NCI-H146 (cell line): ENCODE results near the gene SLC26A5.

ENCODE experiments used
- DNase-seq: peaks from one replicate; lab custom pipeline; 2025; lab: John Stamatoyannopoulos, UW

SLC26A5 gene

DNA sequence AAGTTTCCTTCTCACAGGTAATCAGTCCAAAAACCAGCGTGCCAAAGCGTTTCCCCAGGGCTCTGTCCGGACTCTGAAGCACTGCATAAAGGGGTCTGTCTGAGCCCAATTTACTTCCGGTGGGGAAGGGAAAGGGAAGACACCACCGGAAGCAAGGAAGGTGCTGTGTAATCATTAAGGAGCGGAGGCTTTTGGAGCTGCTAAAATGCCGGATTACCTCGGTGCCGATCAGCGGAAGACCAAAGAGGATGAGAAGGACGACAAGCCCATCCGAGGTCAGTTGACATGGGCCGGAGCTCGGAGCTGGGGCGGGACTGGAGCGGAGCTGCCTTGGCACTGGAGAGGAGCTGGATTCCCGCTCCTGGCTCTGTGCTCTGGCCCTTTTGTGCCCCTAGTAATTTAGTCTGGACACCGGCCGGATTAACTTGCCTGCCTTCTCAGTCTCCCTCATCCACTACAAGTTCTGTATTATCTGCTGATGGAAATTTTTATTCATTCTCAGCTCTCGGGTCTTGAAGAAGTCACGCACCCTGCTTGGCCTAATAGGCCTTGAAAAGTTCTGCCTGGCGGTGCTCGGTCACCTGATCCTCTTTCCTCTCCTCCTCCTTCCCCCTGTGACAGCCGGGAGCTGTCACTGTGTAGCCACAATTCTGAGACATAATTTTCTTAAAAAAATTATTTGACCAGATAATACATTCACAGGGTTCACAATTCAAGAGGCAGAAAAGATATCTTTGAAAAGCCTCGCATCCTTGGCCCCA lies 98.3 kb downstream of the SLC26A5 start, which contains the start of gene PSMC2:
TSS of gene PSMC2 (plus strand) at position 137 of the 761 bp plus-strand sequence. CDS start at position 206, 69 bp downstream.
- peak; percentile 86 for DNase-seq

DNA sequence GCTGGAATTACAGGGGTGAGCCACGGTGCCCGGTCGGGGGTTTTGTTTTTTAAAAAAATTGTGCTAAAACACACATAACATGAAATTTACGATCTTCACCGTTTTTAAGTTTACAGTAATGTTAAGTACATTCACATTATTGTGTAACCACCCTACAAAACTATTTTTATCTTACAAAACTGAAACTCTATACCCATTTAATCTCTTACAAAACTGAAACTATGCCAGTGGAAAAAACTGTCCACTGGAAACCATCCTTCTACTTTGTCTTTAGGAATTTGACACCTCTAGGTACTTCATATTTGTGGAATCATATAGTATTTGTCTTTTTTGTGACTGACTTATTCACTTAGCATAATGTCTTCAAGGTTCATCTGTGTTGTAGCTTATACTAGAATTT lies 99.6 kb downstream of the SLC26A5 start:
- no peak for DNase-seq

DNA sequence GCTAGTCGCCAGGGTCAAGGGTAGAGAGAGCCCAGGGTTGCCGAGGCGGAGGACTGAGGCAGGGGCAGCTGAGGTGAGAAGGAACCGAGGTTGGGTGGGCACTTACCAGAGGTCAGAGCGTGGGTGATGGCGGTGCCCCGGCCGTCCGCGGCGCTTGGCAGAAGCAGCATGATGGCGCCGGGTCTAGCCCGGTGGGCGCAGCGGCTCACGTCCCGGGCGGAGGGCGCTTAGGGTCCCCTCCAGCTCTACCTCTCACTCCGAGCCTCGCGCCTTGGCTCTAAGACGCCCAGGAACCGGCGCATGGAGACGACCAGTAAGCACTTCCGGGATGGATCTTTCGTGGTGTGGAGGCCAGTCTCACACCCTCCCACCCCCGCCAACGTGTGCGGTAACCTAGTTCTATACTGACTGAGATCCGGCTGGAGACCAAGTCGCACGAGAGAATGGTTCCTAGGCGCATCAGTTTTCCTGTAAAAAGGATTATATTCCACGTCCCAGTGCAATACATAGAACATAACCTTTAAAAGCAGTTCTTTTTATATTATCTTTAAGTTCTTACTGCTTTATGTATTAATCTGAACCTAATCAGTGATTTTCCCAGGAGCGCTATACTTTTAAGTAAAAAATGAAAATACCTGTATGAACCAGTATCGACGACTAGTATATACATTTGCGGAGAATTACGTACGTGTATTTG lies 101.4 kb downstream of the SLC26A5 start, which contains the start of gene DNAJC2:
TSS of gene DNAJC2 (minus strand) at position 315 of the 697 bp plus-strand sequence. CDS start at position 170, 145 bp downstream.
- DNase-seq, result peak; percentile 93

DNA sequence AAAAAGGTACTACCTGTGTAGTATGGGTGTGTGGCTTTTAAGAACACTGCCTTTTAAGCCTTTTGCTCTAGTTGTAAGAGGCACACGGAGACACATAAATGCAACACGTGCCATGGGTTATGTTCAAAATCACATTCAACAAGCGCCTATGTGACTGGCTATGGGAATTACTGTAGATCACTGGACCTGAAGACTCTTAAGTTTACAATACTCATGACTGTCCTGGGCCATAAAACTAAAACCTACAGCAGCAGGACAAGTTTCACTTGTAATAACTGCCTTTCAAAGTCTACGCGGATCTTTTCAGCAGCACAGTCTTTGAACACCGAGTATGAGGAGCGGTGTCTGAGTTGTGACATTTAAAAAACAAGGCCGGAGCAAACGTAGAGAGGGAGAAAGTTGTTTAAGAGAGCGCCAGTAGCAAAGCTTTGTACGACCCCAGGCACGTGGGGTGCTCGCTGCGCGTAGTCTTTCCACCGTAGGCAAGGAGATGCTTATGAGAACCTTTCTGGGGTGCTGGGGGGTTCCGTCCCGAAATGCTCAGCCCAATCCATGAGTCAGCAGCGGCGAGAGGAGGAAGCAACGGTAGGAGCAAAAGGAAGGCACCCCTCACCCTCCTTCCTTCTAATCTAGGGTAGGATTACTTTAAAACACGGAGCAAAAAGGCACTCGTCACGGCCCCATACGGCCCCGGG lies 102.1 kb downstream of the SLC26A5 start:
- peak; percentile 24 for DNase-seq

DNA sequence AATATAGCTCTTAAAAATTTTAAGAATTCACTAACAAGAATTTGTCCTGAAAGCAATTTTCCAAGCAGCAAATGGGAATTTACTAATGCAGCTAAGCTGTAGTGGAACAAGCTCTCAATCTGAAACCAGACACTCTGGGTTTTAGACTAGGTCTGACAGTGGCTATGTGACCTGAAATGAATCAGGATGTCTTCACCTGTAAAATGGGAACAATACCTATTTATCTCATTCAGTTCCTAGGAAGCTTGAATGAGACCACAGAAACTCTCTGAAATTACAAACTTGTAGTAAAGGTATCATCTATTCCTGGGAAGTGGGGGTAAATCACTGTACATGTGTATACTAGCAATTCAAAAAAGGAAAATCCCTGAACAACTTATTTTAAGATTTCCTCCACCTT lies 102.7 kb downstream of the SLC26A5 start:
- DNase-seq, result no peak

DNA sequence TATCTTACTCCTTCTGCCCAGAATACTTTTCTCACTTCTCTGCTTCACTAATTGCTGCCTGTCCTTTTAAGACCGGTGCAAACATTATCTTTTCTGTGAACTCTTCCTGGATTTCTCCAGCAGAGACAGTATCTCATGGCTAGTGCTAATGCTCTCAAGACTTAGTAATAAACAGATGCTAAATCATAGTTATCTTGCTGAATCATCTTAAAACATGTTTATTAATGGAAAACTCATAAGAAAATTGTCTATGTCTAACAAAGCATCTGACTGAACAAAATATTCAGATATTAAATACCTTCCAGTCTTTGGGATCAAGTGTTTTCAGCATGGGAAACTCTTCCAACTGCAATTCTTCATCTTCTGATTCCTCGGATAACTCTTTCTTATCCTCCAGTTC lies 104.5 kb downstream of the SLC26A5 start:
- DNase-seq, result no peak

DNA sequence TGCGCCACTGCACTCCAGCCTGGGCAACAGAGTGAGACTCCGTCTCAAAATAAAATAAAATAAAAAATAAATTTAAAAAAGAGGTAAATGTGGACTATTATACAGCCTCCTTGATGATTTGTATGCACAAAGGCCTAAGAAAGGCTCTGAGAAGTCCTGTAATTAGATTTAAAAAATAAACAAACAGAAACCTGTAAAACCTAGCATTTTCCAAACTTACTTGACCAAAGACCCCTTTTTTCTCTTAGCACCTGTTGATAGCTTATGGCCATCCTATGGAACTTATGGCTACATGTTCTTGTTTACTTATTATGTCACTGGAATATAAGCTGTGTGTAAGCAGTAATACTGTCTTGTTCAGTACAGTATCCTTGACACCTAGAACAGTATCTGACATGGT lies 107.1 kb downstream of the SLC26A5 start:
- DNase-seq, result no peak

DNA sequence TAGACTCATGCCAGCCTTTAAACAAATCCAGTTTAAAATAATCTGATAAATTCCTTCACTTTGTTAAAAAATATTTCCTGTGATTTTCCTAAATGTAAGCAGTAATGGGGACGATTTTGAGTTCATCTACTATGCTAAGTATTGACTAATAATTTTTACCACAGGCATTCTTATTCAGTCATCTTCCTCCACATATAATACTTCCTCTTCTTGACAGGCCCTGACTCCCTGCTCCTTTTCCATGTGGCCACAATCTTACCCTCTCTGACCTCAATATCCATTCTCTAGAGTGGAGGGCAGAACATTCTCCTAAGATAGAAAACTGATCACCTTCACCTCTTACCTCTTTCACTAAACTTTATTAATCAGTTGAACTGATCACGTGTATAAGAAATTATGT lies 109.2 kb downstream of the SLC26A5 start:
- DNase-seq, result no peak

DNA sequence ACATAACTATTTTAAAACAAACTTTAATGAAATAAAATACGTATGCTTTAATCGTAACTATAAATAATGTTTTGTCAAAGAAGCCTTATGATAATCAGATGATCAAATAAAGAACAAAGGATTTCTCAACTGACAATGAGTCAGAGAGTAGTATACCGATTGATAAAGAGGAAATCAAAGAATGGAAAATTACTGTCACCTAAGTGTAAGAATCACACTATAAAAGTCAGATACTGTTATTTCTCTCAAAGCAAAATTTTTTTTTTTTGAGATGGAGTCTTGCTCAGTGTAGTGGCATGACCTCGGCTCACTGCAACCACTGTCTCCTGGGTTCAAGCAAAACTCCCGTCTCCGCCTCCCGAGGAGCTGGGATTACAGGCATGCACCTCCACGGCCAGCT lies 120.3 kb downstream of the SLC26A5 start:
- no peak for DNase-seq
